Mesenchymal stem cell (in vitro differentiated cells and primary cell): ENCODE data around the gene MYO1A.

Experiments used
- DNase-seq: peaks from one replicate; pipeline ENCODE4 v3.0.0-alpha.2; 2013
- H2AFZ ChIP-seq: one replicate; pipeline ENCODE4 v1.6.1; 2013; ENCODE audit warnings: low read depth, mild to moderate bottlenecking, control low read depth, inconsistent platforms, low read length, moderate library complexity
- H2AK5ac ChIP-seq: 2 replicates; pipeline ENCODE4 v1.6.1; 2013; ENCODE audit warnings: low read length, moderate library complexity, mild to moderate bottlenecking, inconsistent platforms; ENCODE audit not compliant: severe bottlenecking
- H2BK120ac ChIP-seq: one replicate; pipeline ENCODE4 v1.6.1; 2013; ENCODE audit warnings: low read depth, mild to moderate bottlenecking, inconsistent platforms, low read length, moderate library complexity
- H2BK12ac ChIP-seq, 2 experiments: one replicate each; pipeline ENCODE4 v1.6.1; 2013; ENCODE audit warnings: inconsistent platforms in 2 of 2, low read length in 2 of 2, mild to moderate bottlenecking in 2 of 2, moderate library complexity in 2 of 2, control low read depth in 1 of 2
- H2BK15ac ChIP-seq: one replicate; pipeline ENCODE4 v1.6.1; 2013; ENCODE audit warnings: mild to moderate bottlenecking, low read depth, inconsistent platforms; ENCODE audit not compliant: poor library complexity, severe bottlenecking
- H2BK5ac ChIP-seq: 2 replicates; pipeline ENCODE4 v1.6.1; 2013; ENCODE audit warnings: low read depth, mild to moderate bottlenecking, low read length, control low read depth, inconsistent platforms; ENCODE audit not compliant: poor library complexity, severe bottlenecking
- H3K14ac ChIP-seq, 2 experiments: one replicate each; pipeline ENCODE4 v1.6.1; 2013; ENCODE audit warnings: inconsistent platforms in 2 of 2, low read length in 2 of 2, control low read depth in 1 of 2, mild to moderate bottlenecking in 1 of 2, moderate library complexity in 1 of 2
- H3K18ac ChIP-seq, 2 experiments: one replicate each; pipeline ENCODE4 v1.6.1; 2013; ENCODE audit warnings: inconsistent platforms in 2 of 2, low read length in 2 of 2, control low read depth in 1 of 2, low read depth in 1 of 2, mild to moderate bottlenecking in 1 of 2
- H3K23ac ChIP-seq, 2 experiments: one replicate each; pipeline ENCODE4 v1.6.1; 2013; ENCODE audit warnings: inconsistent platforms in 2 of 2, low read length in 2 of 2, mild to moderate bottlenecking in 2 of 2, moderate library complexity in 2 of 2, control low read depth in 1 of 2
- H3K27ac ChIP-seq: 2 replicates; pipeline ENCODE4 v1.5.1; 2013; ENCODE audit warnings: mild to moderate bottlenecking, moderate library complexity, low read length, control low read depth, inconsistent platforms; ENCODE audit not compliant: poor library complexity, severe bottlenecking
- H3K27me3 ChIP-seq, 2 experiments: 2 replicates each; pipeline versions ENCODE4 v1.6.1 to v1.7.0; 2013; ENCODE audit warnings: low read length in 2 of 2, mild to moderate bottlenecking in 2 of 2, moderate library complexity in 2 of 2, control low read depth in 1 of 2, inconsistent platforms in 1 of 2; ENCODE audit not compliant: control insufficient read depth in 1 of 2, insufficient read depth in 1 of 2
- H3K36me3 ChIP-seq, 2 experiments: 2 replicates each; pipeline versions ENCODE4 v1.6.1 to v1.7.0; 2013; ENCODE audit warnings: low read length in 2 of 2, control low read depth in 1 of 2, inconsistent platforms in 1 of 2, low read depth in 1 of 2, mild to moderate bottlenecking in 1 of 2; ENCODE audit not compliant: insufficient read depth in 2 of 2, control insufficient read depth in 1 of 2
- H3K4ac ChIP-seq, 2 experiments: one replicate each; pipeline ENCODE4 v1.6.1; 2013; ENCODE audit warnings: inconsistent platforms in 2 of 2, low read length in 2 of 2, mild to moderate bottlenecking in 2 of 2, moderate library complexity in 2 of 2, control low read depth in 1 of 2, low read depth in 1 of 2
- H3K4me1 ChIP-seq: 2 replicates; pipeline ENCODE4 v1.6.1; 2013; ENCODE audit warnings: low read depth, low read length, control low read depth; ENCODE audit not compliant: control insufficient read depth, insufficient read depth
- H3K4me2 ChIP-seq: 2 replicates; pipeline ENCODE4 v1.6.1; 2013; ENCODE audit warnings: low read length, mild to moderate bottlenecking, inconsistent platforms; ENCODE audit not compliant: poor library complexity, severe bottlenecking
- H3K4me3 ChIP-seq, 2 experiments: 2 replicates each; pipeline versions ENCODE4 v1.5.1 to v1.7.0; 2013; ENCODE audit warnings: low read length in 2 of 2, mild to moderate bottlenecking in 2 of 2, control low read depth in 1 of 2, low read depth in 1 of 2; ENCODE audit not compliant: insufficient read depth in 1 of 2
- H3K79me1 ChIP-seq: replicated peaks from 2 replicates; pipeline ENCODE4 v1.6.1; 2013; ENCODE audit warnings: mild to moderate bottlenecking, control low read depth, low read length, inconsistent platforms; ENCODE audit not compliant: poor library complexity, severe bottlenecking
- H3K9ac ChIP-seq: 2 replicates; pipeline ENCODE4 v1.7.0; 2013; ENCODE audit warnings: mild to moderate bottlenecking, low read length, moderate library complexity
- H3K9me3 ChIP-seq: 2 replicates; pipeline ENCODE4 v1.7.0; 2013; ENCODE audit warnings: mild to moderate bottlenecking, low read length; ENCODE audit not compliant: control insufficient read depth
- H4K8ac ChIP-seq: one replicate; pipeline ENCODE4 v1.6.1; 2013; ENCODE audit warnings: inconsistent platforms, mild to moderate bottlenecking, low read length, moderate library complexity
- H4K91ac ChIP-seq: one replicate; pipeline ENCODE4 v1.6.1; 2013; ENCODE audit warnings: mild to moderate bottlenecking, low read length, inconsistent platforms
- whole genome bisulfite sequencing: methylation state at CpG from one replicate; pipeline ENCODE4 v1.1.7; 2013; ENCODE audit warnings: mixed read lengths; 5-methylcytosine and 5-hydroxymethylcytosine counted together

The MYO1A gene

DNA sequence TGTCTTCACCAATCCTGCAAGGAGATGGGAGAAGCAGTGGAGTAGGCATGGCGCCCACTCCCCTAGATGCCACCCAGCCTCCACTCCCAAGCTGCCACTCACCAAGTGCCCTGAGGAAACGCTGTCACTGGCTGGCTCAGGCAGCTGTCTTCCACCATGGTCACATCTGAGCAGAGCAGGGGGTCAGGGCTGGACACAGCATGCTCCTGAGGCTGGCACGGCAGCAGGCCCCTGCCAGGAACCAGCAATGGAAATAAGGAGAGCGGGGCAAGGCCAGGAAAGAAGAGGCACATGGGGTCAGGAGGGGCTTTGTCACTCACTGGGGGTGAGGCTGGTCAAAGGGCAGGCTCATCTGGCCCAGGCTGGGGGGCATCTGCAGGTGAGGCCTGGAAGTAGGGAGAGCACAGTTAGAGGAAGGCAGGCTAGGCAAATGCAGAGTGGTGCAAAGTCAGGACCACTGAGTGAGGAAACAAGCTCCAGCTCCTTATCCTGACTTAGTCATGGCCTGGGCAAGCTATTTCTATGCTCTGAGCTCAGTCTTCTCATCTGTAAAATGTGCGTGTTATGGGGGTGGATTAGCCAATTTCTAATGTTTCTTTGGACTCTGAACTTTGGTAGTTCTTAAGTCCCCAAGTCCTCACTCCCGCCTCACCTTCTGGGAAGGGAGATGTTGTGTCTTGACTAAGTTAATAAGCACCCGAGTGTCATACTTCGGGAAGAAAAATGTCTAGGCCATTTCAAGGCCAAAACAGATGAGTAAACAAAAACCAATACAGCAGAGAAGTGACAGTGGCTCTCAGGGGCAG lies 47.0 kb upstream of the MYO1A start:
- Histone ChIP-seq H2BK120ac (no peak overlapping the region), H3K18ac (no peak overlapping the region), H3K27me3 (no peaks in the 10 kb centered on the region), H3K9ac (peak overlapping the region; percentile 37), H4K91ac (peak overlapping the region; percentile 19), H3K4me2 (no peak overlapping the region), H2BK12ac (no peak overlapping the region), H3K79me1 (peaks cover 16% of the 10 kb centered on the region), H3K23ac (no peak overlapping the region), H4K8ac (peak overlapping the region; percentile 5), H2AK5ac (no peak overlapping the region), H3K14ac (peak overlapping the region in 1 of 2 experiments; percentile 21), H3K4me1 (peaks cover 27% of the 10 kb centered on the region), H3K4me3 (no peak overlapping the region), H2BK15ac (no peak overlapping the region), H3K9me3 (no peaks in the 10 kb centered on the region), H3K36me3 (peaks cover 69 to 87% of the 10 kb centered on the region in 2 experiments), H3K27ac (no peak overlapping the region), H2BK5ac (no peak overlapping the region), H2AFZ (no peak overlapping the region), H3K4ac (no peak overlapping the region)
- WGBS, result 97% methylated on average over 8 of the region's 8 CpGs
- no peak for DNase-seq

DNA sequence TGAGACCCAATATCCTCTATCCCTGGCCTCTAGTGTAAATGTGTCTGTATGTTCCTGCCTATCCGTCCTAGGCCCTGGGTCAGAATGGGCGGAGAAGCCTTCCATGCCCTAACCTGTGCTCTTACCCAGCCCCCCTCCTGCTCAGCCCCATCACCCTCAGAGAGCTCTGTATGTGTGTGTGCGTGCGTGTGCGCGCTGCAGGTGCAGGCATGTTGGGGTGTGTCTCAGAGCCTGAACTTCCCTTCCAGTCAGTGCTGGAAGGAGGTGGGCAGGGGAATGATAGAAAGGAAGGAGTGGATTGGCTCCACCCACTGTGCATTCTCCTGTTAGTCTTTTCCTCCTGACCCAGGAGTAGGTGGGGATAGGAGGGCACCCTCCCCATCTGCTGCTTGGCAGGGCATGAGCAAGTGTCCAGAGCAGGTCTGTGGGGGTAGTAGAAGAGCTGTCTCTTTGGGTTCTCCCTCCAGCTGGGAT lies 46.2 kb upstream of the MYO1A start:
- Histone ChIP-seq H3K4ac (no peak overlapping the region), H4K91ac (peak overlapping the region; percentile 18), H3K4me1 (peaks cover 30% of the 10 kb centered on the region), H3K4me3 (no peak overlapping the region), H3K79me1 (peaks cover 24% of the 10 kb centered on the region), H3K14ac (no peak overlapping the region), H3K36me3 (peaks cover 75 to 92% of the 10 kb centered on the region in 2 experiments), H2BK5ac (no peak overlapping the region), H3K27me3 (no peaks in the 10 kb centered on the region), H2AK5ac (no peak overlapping the region), H2BK15ac (no peak overlapping the region), H2BK12ac (peak overlapping the region in 1 of 2 experiments; percentile 38), H2BK120ac (no peak overlapping the region), H3K9ac (peak overlapping the region; percentile 67), H3K27ac (peak overlapping the region; percentile 19), H3K4me2 (no peak overlapping the region), H3K9me3 (no peaks in the 10 kb centered on the region), H4K8ac (peak overlapping the region; percentile 27), H3K18ac (no peak overlapping the region), H3K23ac (no peak overlapping the region), H2AFZ (no peak overlapping the region)
- WGBS, result 94% methylated on average over 2 of the region's 6 CpGs
- DNase-seq, result no peak

DNA sequence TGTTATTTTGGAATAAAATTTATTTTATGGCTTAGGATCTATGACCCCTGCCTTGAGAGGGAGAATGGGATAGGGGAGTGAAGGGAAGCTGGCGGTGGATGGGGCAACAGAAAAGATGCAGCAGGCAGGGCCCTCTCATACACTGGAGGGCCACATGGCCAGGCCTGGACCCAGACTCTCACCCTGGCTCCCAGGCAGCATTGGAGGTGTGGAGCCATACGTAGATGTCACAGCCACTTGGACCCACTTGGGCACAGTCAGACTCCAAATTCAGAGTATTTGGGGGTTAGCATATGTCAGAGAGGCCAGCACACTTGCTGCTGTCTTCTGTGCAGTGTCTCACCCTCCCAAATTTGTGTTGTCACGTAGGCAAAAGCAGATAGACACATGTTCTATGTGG lies 45.5 kb upstream of the MYO1A start:
- Histone ChIP-seq H2BK15ac (no peak overlapping the region), H3K9ac (peak overlapping the region; percentile 67), H2BK120ac (no peak overlapping the region), H3K79me1 (peaks cover 24% of the 10 kb centered on the region), H4K91ac (no peak overlapping the region), H3K9me3 (no peaks in the 10 kb centered on the region), H3K14ac (no peak overlapping the region), H3K23ac (no peak overlapping the region), H3K4me2 (no peak overlapping the region), H2BK12ac (no peak overlapping the region), H3K4ac (peak overlapping the region in 1 of 2 experiments; percentile 42), H2AFZ (no peak overlapping the region), H3K27me3 (no peaks in the 10 kb centered on the region), H4K8ac (no peak overlapping the region), H2BK5ac (no peak overlapping the region), H3K36me3 (peaks cover 82 to 90% of the 10 kb centered on the region in 2 experiments), H2AK5ac (no peak overlapping the region), H3K18ac (peak overlapping the region in 1 of 2 experiments; percentile 34), H3K27ac (no peak overlapping the region), H3K4me1 (peaks cover 37% of the 10 kb centered on the region), H3K4me3 (no peak overlapping the region)
- WGBS, result 96% methylated on average over 3 of the region's 3 CpGs
- no peak for DNase-seq
